HUDEP-2 (cell line): Measurements from ENCODE around the gene OR4C3.
"Not testable (repeated sequence)": the region's sequence is repeated elsewhere in the genome, so short reads cannot be mapped to it uniquely, and the experiment has no call there.

Experiments used
- DNase-seq, 76 experiments: peaks; one replicate each; lab custom pipeline; 2025; ENCODE audit not compliant: unreplicated experiment in 76 of 76; lab: John Stamatoyannopoulos, UW

The OR4C3 gene

GRCh38 chr11:48324620-48325019 lies at the start of gene OR4C3:
OR4C3 (plus strand) TSS chr11:48324920; CDS start chr11:48325022, 102 bp downstream.
- DNase-seq: not testable (repeated sequence)

DNA sequence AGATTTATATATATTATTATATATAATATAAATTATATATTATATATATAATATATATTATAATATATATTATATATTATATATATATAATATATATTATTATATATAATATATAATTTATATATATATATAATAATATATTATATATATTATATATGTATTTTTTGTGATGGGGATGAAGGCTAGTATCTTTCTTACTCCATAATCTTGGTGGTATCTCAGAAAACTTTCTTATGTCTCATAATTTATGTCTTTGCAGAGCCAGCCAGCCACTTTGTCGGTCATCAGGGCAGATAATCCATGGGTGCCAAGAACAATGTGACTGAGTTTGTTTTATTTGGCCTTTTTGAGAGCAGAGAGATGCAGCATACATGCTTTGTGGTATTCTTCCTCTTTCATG lies 18.8 kb upstream of the OR4C3 start, which contains the start of gene OR4S1:
Gene OR4S1 (plus strand): TSS at position 301 of the 400 bp plus-strand sequence. CDS start 0 bp downstream, at position 301.
- DNase-seq: no peak

GRCh38 chr11:48307760-48308386 lies 16.8 kb upstream of the OR4C3 start:
- DNase-seq: peak in 56 of 76 experiments; percentile 0 to 74 (median 28)

GRCh38 chr11:48313590-48313989 lies 11.1 kb upstream of the OR4C3 start:
- DNase-seq: not testable (repeated sequence)

- DNase-seq: not testable (repeated sequence)
Measured at GRCh38 chr11:48319813-48320212, 4.9 kb upstream of the OR4C3 start.

DNA sequence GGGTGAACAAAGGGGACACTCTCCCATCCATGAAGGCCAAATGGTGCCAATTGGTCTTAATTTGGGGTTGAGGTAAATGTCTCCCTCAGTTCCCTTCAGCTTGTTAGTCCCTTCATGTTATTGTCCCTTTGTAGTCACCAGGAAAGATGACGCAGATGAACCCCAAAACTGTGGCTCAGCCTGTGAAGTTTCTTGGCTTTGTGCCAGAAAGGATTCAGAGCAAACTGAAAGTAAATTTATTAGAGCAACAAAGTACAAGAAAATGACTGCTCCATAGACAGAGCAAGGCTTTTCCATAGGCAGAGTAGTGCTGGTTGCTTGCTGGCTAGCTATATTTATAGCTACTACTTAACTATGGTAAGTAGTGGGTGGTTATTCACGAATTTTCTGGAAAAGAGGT lies 16.7 kb downstream of the OR4C3 start:
- DNase-seq: no peak

- DNase-seq: not testable (repeated sequence)
Measured at GRCh38 chr11:48342505-48342904, 17.8 kb downstream of the OR4C3 start.

DNA sequence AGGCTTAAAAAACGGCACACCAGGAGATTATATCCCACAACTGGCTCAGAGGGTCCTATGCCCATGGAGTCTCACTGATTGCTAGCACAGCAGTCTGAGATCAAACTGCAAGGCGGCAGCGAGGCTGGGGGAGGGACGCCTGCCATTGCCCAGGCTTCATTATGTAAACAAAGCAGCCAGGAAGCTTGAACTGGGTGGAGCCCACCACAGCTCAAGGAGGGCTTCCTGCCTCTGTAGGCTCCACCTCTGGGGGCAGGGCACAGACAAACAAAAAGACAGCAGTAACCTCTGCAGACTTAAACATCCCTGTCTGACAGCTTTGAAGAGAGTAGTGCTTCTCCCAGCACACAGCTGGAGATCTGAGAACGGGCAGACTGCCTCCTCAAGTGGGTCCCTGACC lies 21.6 kb downstream of the OR4C3 start:
- DNase-seq: not testable (repeated sequence)

- DNase-seq: no peak
Measured at GRCh38 chr11:48354013-48354412, 29.3 kb downstream of the OR4C3 start.

GRCh38 chr11:48354677-48355076 lies 30.0 kb downstream of the OR4C3 start:
- no peak for DNase-seq

DNA sequence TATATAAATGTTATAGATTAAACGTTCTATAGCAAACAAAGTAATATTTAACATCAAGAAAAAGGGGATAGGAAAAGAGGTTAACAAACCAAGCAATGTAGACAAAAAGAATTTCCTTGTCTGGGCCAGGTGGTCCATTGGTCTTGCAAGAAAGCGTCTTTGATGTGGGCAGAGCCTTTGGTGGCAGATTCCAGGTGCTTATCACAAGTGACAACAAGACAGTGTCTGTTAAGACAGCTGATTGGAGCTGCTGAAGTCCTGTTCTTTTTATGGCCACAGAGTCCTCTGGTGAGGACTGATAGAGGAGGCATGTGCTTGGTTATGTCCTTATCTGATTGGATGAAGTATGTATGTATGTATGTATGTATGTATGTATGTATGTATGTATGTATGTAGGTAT lies 36.6 kb downstream of the OR4C3 start:
- not testable (repeated sequence) for DNase-seq

DNA sequence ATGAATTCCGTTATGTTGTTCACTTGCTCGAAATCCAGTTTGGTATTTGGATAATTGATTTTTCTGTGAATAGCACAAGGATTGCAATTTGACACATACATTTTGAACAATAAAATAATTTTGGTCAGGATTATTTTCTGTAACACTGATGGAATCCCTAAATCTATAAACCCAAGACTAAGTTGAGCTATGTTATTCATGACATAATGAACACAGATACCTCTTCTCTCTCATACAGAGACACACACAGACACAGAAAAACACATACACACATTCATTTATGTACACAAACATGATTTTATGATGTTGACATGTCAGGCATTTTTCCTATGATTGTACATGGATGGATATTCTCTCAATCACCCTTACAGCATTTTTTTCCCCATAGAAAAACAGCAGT lies 41.6 kb downstream of the OR4C3 start, which contains the start of gene OR4C5:
Gene OR4C5 (minus strand): TSS at position 101 of the 400 bp plus-strand sequence. CDS start 0 bp downstream, at position 101.
- DNase-seq: no peak
